SH-SY5Y (cell line): ENCODE measurements around the gene RCAN2.

ENCODE experiments used
- GATA2 ChIP-seq: IDR thresholded peaks from 2 replicates; pipeline ENCODE4 v1.6.1; 2011; ENCODE audit warnings: mild to moderate bottlenecking, low read depth, low read length
- GATA3 ChIP-seq: IDR thresholded peaks from 2 replicates; pipeline ENCODE4 v1.6.1; 2011; ENCODE audit warnings: low read depth, mild to moderate bottlenecking, low read length, moderate library complexity

- TF ChIP-seq GATA2 (no peak), GATA3 (no peak)
Observed at GRCh38 chr6:46444772-46445454, 46.3 kb downstream of the RCAN2 start.
